Body of pancreas (tissue), 4 donors: ENCODE data around the gene SPIRE2. TPM values are rescaled to one million over a fixed set of nuclear protein-coding genes. Genes with fewer than 3 reads are reported as not detected.

Experiments
- ATAC-seq: fragments of 150-250 bp; one replicate; pipeline ENCODE4 v1.9.1; 2016
- DNase-seq, 4 donors: peaks; one replicate each; pipeline ENCODE4 v3.0.0-alpha.2; 2019
- H3K27ac ChIP-seq, 4 donors: fragments of 200-600 bp; sonication (generic); 1 replicate in 3 of 4; 2 replicates in 1 of 4; pipeline versions ENCODE4 v1.5.1 to v1.6.1; 2016 to 2019; ENCODE audit warnings: mild to moderate bottlenecking in 1 of 4, mixed read lengths in 1 of 4, moderate library complexity in 1 of 4
- H3K27me3 ChIP-seq, 2 donors: fragments of 200-600 bp; sonication (generic); one replicate each; pipeline ENCODE4 v1.6.0; 2016; ENCODE audit warnings: mild to moderate bottlenecking in 1 of 2
- H3K36me3 ChIP-seq, 2 donors: fragments of 200-600 bp; sonication (generic); replicated peaks in 1 of 2; 2 replicates each; pipeline ENCODE4 v1.5.1; 2016; ENCODE audit warnings: low read depth in 2 of 2; ENCODE audit not compliant: insufficient read depth in 1 of 2
- H3K4me1 ChIP-seq: fragments of 200-600 bp; sonication (generic); one replicate; pipeline ENCODE4 v1.6.0; 2016
- H3K4me3 ChIP-seq, 2 donors: fragments of 200-600 bp; sonication (generic); 1 replicate in 1 of 2; 2 replicates in 1 of 2; pipeline ENCODE4 v1.5.1; 2016 to 2019
- H3K9me3 ChIP-seq, 3 donors: fragments of 200-600 bp; sonication (generic); 1 replicate in 2 of 3; 2 replicates in 1 of 3; pipeline ENCODE4 v1.5.1; 2016
- CTCF ChIP-seq, 7 experiments: fragments of 450-650 bp in 4 of 7; fragments of 200-600 bp in 3 of 7; sonication (generic) in 3 of 7; IDR thresholded peaks; one replicate each; pipeline ENCODE4 v1.5.1; 2016 to 2019; ENCODE audit warnings: antibody characterized with exemption in 7 of 7
- POLR2A ChIP-seq, 3 donors: fragments of 450-650 bp; IDR thresholded peaks; one replicate each; pipeline ENCODE4 v1.6.1; 2016; ENCODE audit warnings: antibody characterized with exemption in 3 of 3, mild to moderate bottlenecking in 2 of 3
- WGBS, 2 donors: methylation state at CpG; one replicate each; pipeline ENCODE4 v1.1.5; 2017; 5-methylcytosine and 5-hydroxymethylcytosine counted together
- intact Hi-C: fragments of 100-400 bp; cut with DNase I; formaldehyde crosslinking; loops from one replicate; pipeline ENCODE4 v1.15.1; 2023
- total RNA-seq, 2 donors: library from RNA; depleted of rRNA; stranded (reverse); fragments of >200 nt; gene quantifications; one replicate each; pipeline ENCODE4 v1.1.0, GENCODE V29; 2016

SPIRE2 gene
- total RNA-seq, 2 donors from 2014 or later, result 7.3 to 7.6 TPM

- TF ChIP-seq POLR2A (IDR thresholded peaks at IDR 0.05) (no peak), CTCF (IDR thresholded peaks at IDR 0.05) (no peak)
- no peaks in the 10 kb centered on the region for H3K9me3 ChIP-seq
- H3K27me3 ChIP-seq, result no peaks in the 10 kb centered on the region
- intact Hi-C loops, result no loop called here
- no peaks in the 10 kb centered on the region for H3K4me1 ChIP-seq
- DNase-seq (no peak), ATAC-seq (no peak)
- H3K27ac ChIP-seq, result no peak overlapping the region
- WGBS, 2 donors, result 87 to 90% methylated on average over 18 of the region's 18 CpGs
- H3K4me3 ChIP-seq, result no peak overlapping the region
- H3K36me3 ChIP-seq, result peaks cover 18 to 29% of the 10 kb centered on the region in 2 donors
Measured at GRCh38 chr16:89880477-89881367, 52.4 kb downstream of the SPIRE2 start.

GRCh38 chr16:89881368-89881730 is 53.1 kb downstream of the SPIRE2 start:
- DNase-seq (no peak), ATAC-seq (no peak)
- intact Hi-C loops, result no loop called here
- Histone ChIP-seq H3K4me1 (no peaks in the 10 kb centered on the region), H3K4me3 (no peak overlapping the region), H3K36me3 (peaks cover 22 to 34% of the 10 kb centered on the region in 2 donors), H3K27ac (no peak overlapping the region), H3K27me3 (no peaks in the 10 kb centered on the region), H3K9me3 (no peaks in the 10 kb centered on the region)
- TF ChIP-seq CTCF (IDR thresholded peaks at IDR 0.05) (no peak), POLR2A (IDR thresholded peaks at IDR 0.05) (no peak)
- 93 to 96% methylated on average over 6 of the region's 6 CpGs for WGBS, 2 donors

- ATAC-seq, result no peak
- no peak for DNase-seq
- no peaks in the 10 kb centered on the region for H3K9me3 ChIP-seq
- peaks cover 27 to 50% of the 10 kb centered on the region in 2 donors for H3K36me3 ChIP-seq
- no peak overlapping the region for H3K27ac ChIP-seq
- TF ChIP-seq CTCF (IDR thresholded peaks at IDR 0.05), result no peak
- no peak for TF ChIP-seq POLR2A (IDR thresholded peaks at IDR 0.05)
- 89 to 92% methylated on average over 12 to 28 of the region's 28 CpGs for WGBS, 2 donors
- intact Hi-C loops, result no loop called here
- no peaks in the 10 kb centered on the region for H3K27me3 ChIP-seq
- H3K4me1 ChIP-seq, result no peaks in the 10 kb centered on the region
- H3K4me3 ChIP-seq, result no peak overlapping the region
Measured at GRCh38 chr16:89883346-89884040, 55.2 kb downstream of the SPIRE2 start.

- no peaks in the 10 kb centered on the region for H3K9me3 ChIP-seq
- TF ChIP-seq POLR2A (IDR thresholded peaks at IDR 0.05) (no peak), CTCF (IDR thresholded peaks at IDR 0.05) (no peak)
- WGBS, 2 donors, result 95% methylated on average over 5 to 8 of the region's 8 CpGs
- no peak overlapping the region for H3K4me3 ChIP-seq
- no peaks in the 10 kb centered on the region for H3K4me1 ChIP-seq
- no peak overlapping the region for H3K27ac ChIP-seq
- intact Hi-C loops, result no loop called here
- ATAC-seq (no peak), DNase-seq (no peak)
- H3K36me3 ChIP-seq, result peaks cover 27 to 46% of the 10 kb centered on the region in 2 donors
- no peaks in the 10 kb centered on the region for H3K27me3 ChIP-seq
Measured at GRCh38 chr16:89884041-89884421, 55.8 kb downstream of the SPIRE2 start.
